GM18867 (cell line): ENCODE measurements around the gene CEBPA.

ENCODE experiments used
- ATAC-seq: cut with Tn5 transposase; IDR thresholded peaks from one replicate; pipeline ENCODE4 v1.9.1; 2021; ENCODE audit warnings: mild to moderate bottlenecking, moderate library complexity; ENCODE audit not compliant: unreplicated experiment

CEBPA gene

DNA sequence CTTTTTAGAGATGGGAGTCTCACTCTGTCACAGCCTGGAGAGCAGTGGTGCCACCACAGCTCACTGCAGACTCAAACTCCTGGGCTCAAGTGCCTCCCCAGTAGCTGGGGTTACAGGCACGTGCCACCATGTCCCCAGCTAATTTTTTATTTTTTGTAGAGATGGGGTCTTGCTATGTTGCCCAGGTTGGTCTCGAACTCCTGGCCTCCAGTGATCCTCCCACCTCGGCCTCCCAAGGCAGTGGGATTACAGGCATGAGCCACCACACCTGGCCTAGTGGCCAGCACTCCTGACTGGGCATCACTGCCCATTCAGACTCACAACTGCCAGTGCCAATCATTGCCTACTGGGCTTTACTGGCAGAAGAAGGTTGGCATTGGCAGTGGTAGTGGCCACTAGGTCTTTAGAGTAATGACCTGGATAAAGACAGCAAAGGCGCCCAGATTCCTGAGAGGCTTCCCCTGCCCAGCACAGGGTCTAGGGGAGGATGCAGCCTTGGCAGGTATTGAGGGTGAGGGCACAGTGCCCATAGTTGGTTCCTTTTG lies 49.8 kb downstream of the CEBPA start:
- ATAC-seq = no peak

DNA sequence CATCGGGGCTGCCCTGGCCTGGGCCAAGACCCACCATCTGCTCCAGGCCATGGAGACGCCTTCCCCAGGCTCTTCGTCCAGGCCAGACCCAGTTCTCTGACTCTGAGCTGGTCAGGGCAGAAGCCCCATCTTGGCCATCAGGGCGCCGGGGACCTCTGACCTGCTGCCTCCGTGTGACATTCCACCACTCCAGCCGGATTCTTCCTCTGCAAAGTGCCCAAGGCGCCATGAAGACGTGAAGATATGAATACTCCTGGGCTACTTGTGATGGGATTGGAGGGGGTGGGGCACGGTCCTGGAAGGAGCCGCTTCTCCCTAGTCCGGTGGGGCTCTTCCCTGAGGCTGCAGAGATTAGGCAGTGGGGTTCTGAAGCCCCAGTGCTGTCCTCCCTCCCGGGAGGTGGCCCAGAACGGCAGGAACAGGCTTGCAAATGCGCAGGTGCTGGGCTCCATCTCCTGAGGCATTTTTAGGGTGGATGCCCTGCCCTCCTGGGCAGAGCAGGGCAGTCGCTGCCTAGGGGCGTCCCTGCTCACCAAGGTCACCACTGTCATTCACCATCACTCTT lies 50.7 kb downstream of the CEBPA start:
- ATAC-seq = no peak

DNA sequence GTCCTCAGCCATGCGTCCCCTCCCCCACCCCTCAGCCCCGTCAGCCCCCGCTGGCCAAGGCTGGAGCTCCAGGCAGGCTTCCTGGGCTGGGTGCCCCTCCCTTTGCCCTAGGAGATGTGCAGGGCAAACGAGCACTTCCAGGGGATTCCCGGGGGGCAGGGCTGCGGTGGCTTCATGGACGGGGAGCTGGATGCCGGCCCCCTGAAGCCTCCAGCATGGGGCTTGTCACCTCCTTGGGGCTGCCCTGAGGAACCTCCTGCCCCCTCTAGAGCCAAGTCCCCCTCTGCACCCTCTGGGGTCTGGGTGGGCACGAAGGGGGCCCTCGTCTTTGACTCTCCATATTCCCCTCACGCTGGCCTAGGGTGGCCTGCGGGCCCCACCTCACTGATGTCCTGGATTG lies 51.3 kb downstream of the CEBPA start:
- no peak for ATAC-seq

DNA sequence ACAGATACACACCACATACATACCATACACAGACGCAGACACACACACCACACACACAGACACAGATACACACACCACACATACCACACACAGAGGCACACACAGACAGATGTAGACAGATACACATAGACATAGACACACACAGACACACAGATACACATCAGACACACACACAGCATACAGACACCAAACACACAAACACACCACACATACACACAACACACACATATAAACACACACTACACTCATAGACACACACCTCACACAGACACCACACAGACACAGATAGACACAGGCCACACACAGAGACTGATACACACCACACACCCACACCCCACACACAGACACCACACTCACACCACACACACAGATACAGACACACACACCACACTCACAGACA lies 51.8 kb downstream of the CEBPA start:
- no peak for ATAC-seq
